K562 (cell line): ENCODE results near the gene OTOP1. TPM values are rescaled to one million over a fixed set of nuclear protein-coding genes. Genes with fewer than 3 reads are reported as not detected.

ENCODE experiments used
- ATAC-seq: fragments of 200-7000 bp; cut with Tn5 transposase; 3 replicates; pipeline ENCODE4 v1.9.1; 2020; ENCODE audit warnings: moderate library complexity
- BruUV-seq: library from RNA; stranded (reverse); fragments of 400-500 nt; replicated peaks from 2 replicates; lab custom pipeline; 2021; lab: Mats Ljungman, UMichigan
- CTCF ChIA-PET: fragments of 300-600 bp; formaldehyde crosslinking; extraction: SDS; loops from one replicate; lab custom pipeline; 2021; ENCODE audit warnings: low intra/inter-chr PET ratio; lab: Yijun Ruan, JAX
- POLR2A ChIA-PET: fragments of 300-600, 350-650 bp; sonication (Branson Sonifier 250); formaldehyde crosslinking; extraction: SDS; loops from one replicate; lab custom pipeline; 2021; ENCODE audit warnings: antibody characterized with exemption, inconsistent platforms; lab: Yijun Ruan, JAX
- DNase-seq, 4 experiments: peaks; one replicate each; pipeline versions ENCODE4 v3.0.0 to v3.0.0-alpha.2; 2011 to 2018; ENCODE audit warnings: low spot score in 3 of 4, mixed read lengths in 3 of 4; ENCODE audit errors: extremely low read depth in 1 of 4
- FAIRE-seq: peaks from 2 replicates; lab custom pipeline; 2011; peaks lifted over from hg19 to GRCh38; lab: Jason Lieb, UNC
- H2AFZ ChIP-seq: 2 replicates; pipeline ENCODE4 v1.6.0; 2011; ENCODE audit warnings: low read depth, low read length, control low read depth, inconsistent platforms
- H3K27ac ChIP-seq: fragments of 200-600 bp; 3 replicates; pipeline ENCODE4 v1.8.0; 2011; ENCODE audit warnings: low read depth, mild to moderate bottlenecking, control low read depth, inconsistent platforms, low read length, moderate library complexity, mixed read lengths; ENCODE audit errors: extremely low read depth
- H3K27me3 ChIP-seq, 2 experiments: fragments of 300-600 bp in 1 of 2; 2 replicates in 1 of 2; 3 replicates in 1 of 2; pipeline versions ENCODE4 v1.6.0 to v1.8.0; 2011; ENCODE audit warnings: inconsistent platforms in 2 of 2, low read length in 2 of 2, mild to moderate bottlenecking in 1 of 2, mixed read lengths in 1 of 2, moderate library complexity in 1 of 2; ENCODE audit not compliant: control insufficient read depth in 2 of 2, insufficient read depth in 2 of 2
- H3K36me3 ChIP-seq: fragments of 300-600 bp; 3 replicates; pipeline ENCODE4 v1.8.0; 2011; ENCODE audit warnings: mild to moderate bottlenecking, low read length, inconsistent platforms; ENCODE audit not compliant: control insufficient read depth, insufficient read depth
- H3K4me1 ChIP-seq, 2 experiments: fragments of 200-600 bp in 1 of 2; replicated peaks in 1 of 2; 2 replicates in 1 of 2; 3 replicates in 1 of 2; pipeline versions ENCODE4 v1.5.1 to v1.8.0; 2011; ENCODE audit warnings: inconsistent platforms in 2 of 2, low read length in 2 of 2, mild to moderate bottlenecking in 1 of 2, mixed read lengths in 1 of 2, moderate library complexity in 1 of 2; ENCODE audit not compliant: control insufficient read depth in 2 of 2, insufficient read depth in 2 of 2
- H3K4me2 ChIP-seq: 2 replicates; pipeline ENCODE4 v1.6.1; 2011; ENCODE audit warnings: low read length, control low read depth, inconsistent platforms, mixed read lengths; ENCODE audit not compliant: insufficient read depth
- H3K4me3 ChIP-seq: fragments of 200-600 bp; sonication (generic), shearing (Covaris generic); 2 replicates; pipeline ENCODE4 v1.5.1; 2016; ENCODE audit warnings: control low read depth, inconsistent platforms
- H3K79me2 ChIP-seq: fragments of 200-600 bp; 3 replicates; pipeline ENCODE4 v1.8.0; 2011; ENCODE audit warnings: low read length, inconsistent platforms; ENCODE audit not compliant: control insufficient read depth, insufficient read depth
- H3K9ac ChIP-seq, 2 experiments: 2 replicates each; pipeline versions ENCODE4 v1.6.0 to v1.6.1; 2011; ENCODE audit warnings: low read depth in 2 of 2, low read length in 2 of 2, control low read depth in 1 of 2, inconsistent platforms in 1 of 2, mild to moderate bottlenecking in 1 of 2, mixed read lengths in 1 of 2; ENCODE audit not compliant: insufficient read depth in 1 of 2
- H3K9me1 ChIP-seq: one replicate; pipeline ENCODE4 v1.6.0; 2011; ENCODE audit warnings: inconsistent platforms, mild to moderate bottlenecking, low read length, moderate library complexity; ENCODE audit not compliant: control insufficient read depth, insufficient read depth
- H3K9me3 ChIP-seq: replicated peaks from 2 replicates; pipeline ENCODE4 v1.5.1; 2011; ENCODE audit warnings: low read depth, low read length, inconsistent platforms; ENCODE audit not compliant: control insufficient read depth, insufficient read depth
- H4K20me1 ChIP-seq: replicated peaks from 2 replicates; pipeline ENCODE4 v1.6.1; 2011; ENCODE audit warnings: low read length, inconsistent platforms, mixed read lengths; ENCODE audit not compliant: control insufficient read depth, insufficient read depth
- BRD9 ChIP-seq: fragments of 450-650 bp; IDR thresholded peaks from 2 replicates; pipeline ENCODE4 v1.6.1; 2018; ENCODE audit warnings: low read depth; ENCODE audit not compliant: partially characterized antibody
- CBFB ChIP-seq: sonication (generic); formaldehyde crosslinking; IDR thresholded peaks from 2 replicates; pipeline ENCODE4 v1.4.0; 2020; ENCODE audit warnings: mild to moderate bottlenecking, missing genetic modification reagents
- COPS2 ChIP-seq: fragments of 450-650 bp; conservative IDR thresholded peaks from 2 replicates; pipeline ENCODE4 v1.6.1; 2016; ENCODE audit warnings: mild to moderate bottlenecking, moderate library complexity
- CREM ChIP-seq: IDR thresholded peaks from 2 replicates; pipeline ENCODE4 v1.6.1; 2014; ENCODE audit warnings: antibody characterized with exemption, low read depth
- GABPB2 ChIP-seq: fragments of 250-450 bp; sonication (Bioruptor Pico); conservative IDR thresholded peaks from 2 replicates; pipeline ENCODE4 v1.5.1; 2021; ENCODE audit warnings: mild to moderate bottlenecking
- MCM3 ChIP-seq: fragments of 450-650 bp; IDR thresholded peaks from 2 replicates; pipeline ENCODE4 v1.6.1; 2016
- NFXL1 ChIP-seq: fragments of 450-650 bp; formaldehyde crosslinking; IDR thresholded peaks from 2 replicates; pipeline ENCODE4 v1.4.0; 2021; ENCODE audit warnings: mild to moderate bottlenecking
- NONO ChIP-seq, 2 experiments: fragments of 200-400 bp in 1 of 2; fragments of 450-650 bp in 1 of 2; formaldehyde crosslinking in 1 of 2; IDR thresholded peaks; 2 replicates each; pipeline ENCODE4 v1.6.1; 2017; ENCODE audit warnings: low read depth in 2 of 2, mild to moderate bottlenecking in 2 of 2, moderate library complexity in 2 of 2, low read length in 1 of 2
- PCBP1 ChIP-seq: fragments of 200-400 bp; formaldehyde crosslinking; IDR thresholded peaks from 2 replicates; pipeline ENCODE4 v1.6.1; 2018; ENCODE audit warnings: mild to moderate bottlenecking, low read depth, low read length; ENCODE audit not compliant: poor library complexity, severe bottlenecking
- RBM25 ChIP-seq: fragments of 200-400 bp; formaldehyde crosslinking; IDR thresholded peaks from 2 replicates; pipeline ENCODE4 v1.6.1; 2018; ENCODE audit warnings: low read length, low read depth, moderate library complexity; ENCODE audit not compliant: severe bottlenecking
- SRSF7 ChIP-seq: fragments of 200-400 bp; formaldehyde crosslinking; optimal IDR thresholded peaks from 2 replicates; pipeline ENCODE3; 2017; ENCODE audit warnings: mild to moderate bottlenecking, low read depth, low read length
- WHSC1 ChIP-seq: IDR thresholded peaks from one replicate; pipeline ENCODE4 v1.6.1; 2012; ENCODE audit warnings: low read length, control low read depth, inconsistent platforms
- ZBTB1 ChIP-seq: sonication (generic); formaldehyde crosslinking; IDR thresholded peaks from 2 replicates; pipeline ENCODE4 v1.8.1; 2023; ENCODE audit warnings: missing genetic modification reagents, low read depth, mild to moderate bottlenecking, borderline replicate concordance
- ZNF165 ChIP-seq: fragments of 250-450 bp; sonication (Bioruptor Pico); IDR thresholded peaks from 2 replicates; pipeline ENCODE4 v1.4.0; 2020; ENCODE audit warnings: borderline replicate concordance
- WGBS: fragments of 100-300 bp; shearing (Covaris generic); methylation state at CpG from one replicate; pipeline ENCODE4 v1.1.6; 2016; ENCODE audit warnings: low coverage, mixed read lengths; ENCODE audit not compliant: insufficient coverage; ENCODE audit errors: missing lambda C conversion rate; 5-methylcytosine and 5-hydroxymethylcytosine counted together
- in situ Hi-C: fragments of 300-500 bp; cut with MboI; formaldehyde crosslinking; loops from 4 replicates; pipeline ENCODE4 v1.15.0; 2018; ENCODE audit warnings: inconsistent platforms, mixed read lengths
- intact Hi-C: fragments of 100-400 bp; cut with micrococcal nuclease; formaldehyde crosslinking; loops from 2 replicates; pipeline ENCODE4 v1.14.2; 2022
- polyA plus RNA-seq, 8 experiments: library from polyadenylated mRNA; depleted of rRNA in 4 of 8; stranded (reverse) in 5 of 8; unstranded in 3 of 8; fragments of >200 nt; fragmentation: Nextera tagmentation in 2 of 8; fragmentation: Illumina TruSeq in 1 of 8; extraction: Ambion mirVana in 2 of 8; extraction: Trizol in 1 of 8; gene quantifications; 2 replicates each; pipeline versions ENCODE4 v1.2.1 to v1.2.3, GENCODE V29; 2011 to 2014; ENCODE audit warnings: inconsistent platforms in 1 of 8, missing spikeins in 1 of 8
- total RNA-seq, 7 experiments: library from RNA; depleted of rRNA in 6 of 7; stranded (reverse); fragments of >200 nt in 6 of 7; fragmentation: Illumina TruSeq in 2 of 7; extraction: Trizol in 2 of 7; gene quantifications; 2 replicates each; pipeline versions ENCODE4 v1.2.1 to v1.2.3, GENCODE V29; 2011 to 2021; ENCODE audit warnings: low replicate concordance in 1 of 7
- TF ChIP-seq, protein P1 (sequence below): fragments of 150-350 bp; conservative IDR thresholded peaks from 2 replicates; pipeline ENCODE4 v1.6.1; 2014; ENCODE audit warnings: low read length
- TF ChIP-seq, protein P2 (sequence below): fragments of 450-650 bp; IDR thresholded peaks from 2 replicates; pipeline ENCODE4 v1.6.1; 2017; ENCODE audit warnings: antibody characterized with exemption
- TF ChIP-seq, protein P3 (sequence below): fragments of 250-450 bp; sonication (Bioruptor Pico); IDR thresholded peaks from 2 replicates; pipeline ENCODE4 v1.8.0; 2021; ENCODE audit warnings: moderate library complexity, mild to moderate bottlenecking, inconsistent platforms

Gene OTOP1
- total and polyA plus RNA-seq, 9 of the 15 experiments (the other 6 are each of a cell fraction or from before 2014, with no cell fraction given): not detected

DNA sequence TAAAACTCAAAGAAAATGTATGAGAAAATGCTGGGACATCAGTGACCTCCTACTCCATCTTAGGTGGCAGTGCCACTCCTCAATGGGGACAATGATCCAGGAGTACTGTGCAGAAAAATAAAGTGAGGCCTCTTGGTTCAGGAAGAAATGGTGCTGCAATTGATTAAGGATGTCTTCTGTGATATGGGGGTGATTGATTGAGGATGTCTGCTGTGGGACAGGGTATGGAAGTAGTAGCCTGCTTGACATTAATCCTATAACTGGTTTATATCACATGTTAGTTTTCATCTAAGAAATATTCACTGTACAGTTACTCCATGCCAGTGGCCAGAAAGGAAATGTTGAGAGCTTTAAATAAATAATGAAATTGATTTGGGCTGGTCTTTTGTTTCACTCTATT is 20.5 kb downstream of the OTOP1 start (continued):
- TF ChIP-seq, protein P1, sequence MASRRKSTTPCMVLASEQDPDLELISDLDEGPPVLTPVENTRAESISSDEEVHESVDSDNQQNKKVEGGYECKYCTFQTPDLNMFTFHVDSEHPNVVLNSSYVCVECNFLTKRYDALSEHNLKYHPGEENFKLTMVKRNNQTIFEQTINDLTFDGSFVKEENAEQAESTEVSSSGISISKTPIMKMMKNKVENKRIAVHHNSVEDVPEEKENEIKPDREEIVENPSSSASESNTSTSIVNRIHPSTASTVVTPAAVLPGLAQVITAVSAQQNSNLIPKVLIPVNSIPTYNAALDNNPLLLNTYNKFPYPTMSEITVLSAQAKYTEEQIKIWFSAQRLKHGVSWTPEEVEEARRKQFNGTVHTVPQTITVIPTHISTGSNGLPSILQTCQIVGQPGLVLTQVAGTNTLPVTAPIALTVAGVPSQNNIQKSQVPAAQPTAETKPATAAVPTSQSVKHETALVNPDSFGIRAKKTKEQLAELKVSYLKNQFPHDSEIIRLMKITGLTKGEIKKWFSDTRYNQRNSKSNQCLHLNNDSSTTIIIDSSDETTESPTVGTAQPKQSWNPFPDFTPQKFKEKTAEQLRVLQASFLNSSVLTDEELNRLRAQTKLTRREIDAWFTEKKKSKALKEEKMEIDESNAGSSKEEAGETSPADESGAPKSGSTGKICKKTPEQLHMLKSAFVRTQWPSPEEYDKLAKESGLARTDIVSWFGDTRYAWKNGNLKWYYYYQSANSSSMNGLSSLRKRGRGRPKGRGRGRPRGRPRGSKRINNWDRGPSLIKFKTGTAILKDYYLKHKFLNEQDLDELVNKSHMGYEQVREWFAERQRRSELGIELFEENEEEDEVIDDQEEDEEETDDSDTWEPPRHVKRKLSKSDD: no peak
- TF ChIP-seq RBM25: peak; percentile 25

DNA sequence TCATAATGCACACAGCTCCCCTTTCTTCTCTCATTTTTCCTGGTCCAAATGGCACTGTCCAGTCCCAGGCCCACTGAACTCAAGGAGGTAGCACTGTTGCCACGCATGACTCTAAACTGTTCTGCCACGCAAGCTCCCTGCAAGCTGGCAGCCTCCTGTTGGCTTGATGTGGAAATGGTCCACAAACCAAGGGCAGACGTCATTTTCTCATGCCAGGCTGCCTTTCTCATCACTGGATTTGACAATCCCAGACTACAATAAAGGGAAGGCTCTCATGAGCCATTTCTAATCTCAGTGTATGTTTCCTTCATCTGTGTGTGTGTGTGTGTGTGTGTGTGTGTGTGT is 22.4 kb downstream of the OTOP1 start:
- POLR2A ChIA-PET: no interaction called here
- H3K9ac ChIP-seq: no peak overlapping the region
- no peak for TF ChIP-seq ZNF165 (CRISPR knock-in tag)
- no peak for TF ChIP-seq NONO (IDR thresholded peaks at IDR 0.05; ENCODE audit: low read depth in 2 of 2, low read length in 1 of 2)
- no peak for TF ChIP-seq CBFB (CRISPR knock-in tag)
- TF ChIP-seq GABPB2 (CRISPR knock-in tag): no peak
- TF ChIP-seq MCM3: no peak
- TF ChIP-seq, protein P2, sequence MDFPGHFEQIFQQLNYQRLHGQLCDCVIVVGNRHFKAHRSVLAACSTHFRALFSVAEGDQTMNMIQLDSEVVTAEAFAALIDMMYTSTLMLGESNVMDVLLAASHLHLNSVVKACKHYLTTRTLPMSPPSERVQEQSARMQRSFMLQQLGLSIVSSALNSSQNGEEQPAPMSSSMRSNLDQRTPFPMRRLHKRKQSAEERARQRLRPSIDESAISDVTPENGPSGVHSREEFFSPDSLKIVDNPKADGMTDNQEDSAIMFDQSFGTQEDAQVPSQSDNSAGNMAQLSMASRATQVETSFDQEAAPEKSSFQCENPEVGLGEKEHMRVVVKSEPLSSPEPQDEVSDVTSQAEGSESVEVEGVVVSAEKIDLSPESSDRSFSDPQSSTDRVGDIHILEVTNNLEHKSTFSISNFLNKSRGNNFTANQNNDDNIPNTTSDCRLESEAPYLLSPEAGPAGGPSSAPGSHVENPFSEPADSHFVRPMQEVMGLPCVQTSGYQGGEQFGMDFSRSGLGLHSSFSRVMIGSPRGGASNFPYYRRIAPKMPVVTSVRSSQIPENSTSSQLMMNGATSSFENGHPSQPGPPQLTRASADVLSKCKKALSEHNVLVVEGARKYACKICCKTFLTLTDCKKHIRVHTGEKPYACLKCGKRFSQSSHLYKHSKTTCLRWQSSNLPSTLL: no peak
- TF ChIP-seq ZBTB1 (CRISPR knock-in tag): no peak
- no peak for TF ChIP-seq PCBP1
- TF ChIP-seq SRSF7: no peak
- no peak for TF ChIP-seq WHSC1
- no peak for TF ChIP-seq COPS2
- no peak for TF ChIP-seq CREM
- TF ChIP-seq BRD9: no peak
- TF ChIP-seq, protein P3, sequence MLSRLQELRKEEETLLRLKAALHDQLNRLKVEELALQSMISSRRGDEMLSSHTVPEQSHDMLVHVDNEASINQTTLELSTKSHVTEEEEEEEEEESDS (CRISPR knock-in tag): no peak
- TF ChIP-seq NFXL1 (CRISPR knock-in tag): no peak
- WGBS: 3% methylated on average over 3 of the region's 3 CpGs
- ATAC-seq: no peak
- DNase-seq: no peak
- no peak overlapping the region for H3K4me2 ChIP-seq
- no TSS peak for BruUV-seq
- intact Hi-C loops (no loop called here), in situ Hi-C loops (no loop called here)
- FAIRE-seq: no peak
- no peak overlapping the region for H2AFZ ChIP-seq
- no peak overlapping the region for H3K27ac ChIP-seq
- no peaks in the 10 kb centered on the region for H3K36me3 ChIP-seq
- no peaks in the 10 kb centered on the region; a peak in 1 of 5 replicates for H3K4me1 ChIP-seq
- H3K9me1 ChIP-seq: no peaks in the 10 kb centered on the region
- CTCF ChIA-PET: no interaction called here
- no peaks in the 10 kb centered on the region for H3K79me2 ChIP-seq
- no peaks in the 10 kb centered on the region for H4K20me1 ChIP-seq
- H3K9me3 ChIP-seq: no peaks in the 10 kb centered on the region
- no peak overlapping the region for H3K4me3 ChIP-seq
- peaks cover 2 to 23% of the 10 kb centered on the region in 2 experiments; a peak in 2 of 5 replicates for H3K27me3 ChIP-seq
